ENCODE data around the gene GINS1.

The GINS1 gene

GRCh38 chr20:25424536-25424935 is 17.1 kb downstream of the GINS1 start:
- DNase-seq (ENCODE audit: low read depth), result no peak
- no peak for TF ChIP-seq CTCF (conservative IDR thresholded peaks at IDR 0.05; ENCODE audit: low read depth, low read length)
- H3K4me3 ChIP-seq (ENCODE audit: low read depth, low read length), result no peak overlapping the region

- DNase-seq (ENCODE audit: low read depth), result peak; percentile 33
These were observed 29.7 kb downstream of the GINS1 start for GRCh38 chr20:25437153-25437581.

DNA sequence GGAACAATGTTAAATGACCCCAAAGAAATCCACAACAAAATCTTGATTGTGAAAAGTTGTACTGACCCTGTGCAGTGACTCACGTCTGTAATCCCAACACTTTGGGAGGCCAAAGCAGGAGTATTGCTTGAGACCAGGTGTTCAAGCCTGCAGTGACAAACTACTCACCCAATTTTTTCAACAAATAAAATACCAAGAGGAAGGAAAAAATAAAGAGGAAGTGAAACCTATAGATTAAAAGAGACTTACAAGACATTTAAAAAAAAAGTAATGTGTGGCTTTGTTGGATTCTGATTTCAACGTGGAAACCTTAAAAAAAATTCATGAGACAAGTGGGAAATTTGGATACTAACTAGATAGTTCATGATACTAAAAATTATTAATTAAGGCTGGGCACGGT is 31.9 kb downstream of the GINS1 start:
- DNase-seq (ENCODE audit: low read depth), result no peak
- no peak for TF ChIP-seq CTCF (conservative IDR thresholded peaks at IDR 0.05; ENCODE audit: low read depth, low read length)

More at GRCh38 chr20:25437153-25437581, 29.7 kb downstream of the GINS1 start:
- TF ChIP-seq CTCF (conservative IDR thresholded peaks at IDR 0.05; ENCODE audit: low read depth, low read length), result no peak
- H3K4me3 ChIP-seq (ENCODE audit: low read depth, low read length), result no peak overlapping the region

GRCh38 chr20:25444556-25444955 is 37.1 kb downstream of the GINS1 start:
- H3K4me3 ChIP-seq (ENCODE audit: low read depth, low read length), result no peak overlapping the region
- no peak for TF ChIP-seq CTCF (conservative IDR thresholded peaks at IDR 0.05; ENCODE audit: low read depth, low read length)
- no peak for DNase-seq (ENCODE audit: low read depth)

More for the DNA sequence above, 31.9 kb downstream of the GINS1 start:
- H3K4me3 ChIP-seq (ENCODE audit: low read depth, low read length), result no peak overlapping the region

- H3K4me3 ChIP-seq (ENCODE audit: low read depth, low read length), result no peak overlapping the region
- no peak for DNase-seq (ENCODE audit: low read depth)
- TF ChIP-seq CTCF (conservative IDR thresholded peaks at IDR 0.05; ENCODE audit: low read depth, low read length), result no peak
These were observed 40.2 kb downstream of the GINS1 start for GRCh38 chr20:25447671-25448070.

GRCh38 chr20:25452333-25452732 is 44.9 kb downstream of the GINS1 start:
- no peak for TF ChIP-seq CTCF (conservative IDR thresholded peaks at IDR 0.05; ENCODE audit: low read depth, low read length)
- H3K4me3 ChIP-seq (ENCODE audit: low read depth, low read length), result no peak overlapping the region
- no peak for DNase-seq (ENCODE audit: low read depth)

- no peak overlapping the region for H3K4me3 ChIP-seq (ENCODE audit: low read depth, low read length)
- DNase-seq (ENCODE audit: low read depth), result peak; percentile 26
- TF ChIP-seq CTCF (conservative IDR thresholded peaks at IDR 0.05; ENCODE audit: low read depth, low read length), result no peak
These were observed 45.8 kb downstream of the GINS1 start for GRCh38 chr20:25453035-25453810.
